Measurements from ENCODE around the gene LYZ.

- TF ChIP-seq EP300 (IDR thresholded peaks at IDR 0.05) (peak; percentile 21), CTCF (IDR thresholded peaks at IDR 0.05) (peak in 2 of 4 experiments; percentile 15 to 23)
These were observed 11.6 kb downstream of the LYZ start, which contains the start of gene YEATS4 for GRCh38 chr12:69359531-69360347.
